ENCODE results near the gene HLA-A.

DNA sequence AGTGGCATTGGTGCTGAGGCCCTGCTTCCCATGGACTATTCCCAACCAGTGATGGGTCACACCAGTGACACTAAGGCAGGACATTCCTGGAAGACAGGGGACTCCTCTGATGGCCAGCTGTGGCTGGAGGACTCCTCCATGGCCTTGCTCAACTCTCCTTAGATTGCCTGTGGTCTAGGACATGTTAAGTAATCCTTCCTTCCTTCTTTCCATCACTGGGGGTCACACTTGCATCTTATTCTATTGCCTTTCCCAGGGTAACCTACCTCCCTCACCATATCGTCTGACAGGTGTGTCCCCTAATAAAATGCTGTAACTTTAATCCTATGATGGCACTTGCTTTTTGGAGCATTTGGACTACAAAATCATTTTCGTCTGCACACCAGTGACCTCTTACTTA is 24.5 kb upstream of the HLA-A start:
- no peak for TF ChIP-seq JUN (IDR thresholded peaks at IDR 0.05; ENCODE audit: borderline replicate concordance, insufficient read depth, insufficient read length, low read depth)
- TF ChIP-seq, protein P1, sequence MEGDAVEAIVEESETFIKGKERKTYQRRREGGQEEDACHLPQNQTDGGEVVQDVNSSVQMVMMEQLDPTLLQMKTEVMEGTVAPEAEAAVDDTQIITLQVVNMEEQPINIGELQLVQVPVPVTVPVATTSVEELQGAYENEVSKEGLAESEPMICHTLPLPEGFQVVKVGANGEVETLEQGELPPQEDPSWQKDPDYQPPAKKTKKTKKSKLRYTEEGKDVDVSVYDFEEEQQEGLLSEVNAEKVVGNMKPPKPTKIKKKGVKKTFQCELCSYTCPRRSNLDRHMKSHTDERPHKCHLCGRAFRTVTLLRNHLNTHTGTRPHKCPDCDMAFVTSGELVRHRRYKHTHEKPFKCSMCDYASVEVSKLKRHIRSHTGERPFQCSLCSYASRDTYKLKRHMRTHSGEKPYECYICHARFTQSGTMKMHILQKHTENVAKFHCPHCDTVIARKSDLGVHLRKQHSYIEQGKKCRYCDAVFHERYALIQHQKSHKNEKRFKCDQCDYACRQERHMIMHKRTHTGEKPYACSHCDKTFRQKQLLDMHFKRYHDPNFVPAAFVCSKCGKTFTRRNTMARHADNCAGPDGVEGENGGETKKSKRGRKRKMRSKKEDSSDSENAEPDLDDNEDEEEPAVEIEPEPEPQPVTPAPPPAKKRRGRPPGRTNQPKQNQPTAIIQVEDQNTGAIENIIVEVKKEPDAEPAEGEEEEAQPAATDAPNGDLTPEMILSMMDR (IDR thresholded peaks at IDR 0.05; ENCODE audit: extremely low read depth in 1 of 2, insufficient read depth in 1 of 2, low read depth in 1 of 2, low read length in 2 of 2) = no peak
